ENCODE data around the gene MRGPRE. TPM values are rescaled to one million over a fixed set of nuclear protein-coding genes. Genes with fewer than 3 reads are reported as not detected.

Gene MRGPRE
- total and polyA plus RNA-seq, 4 donors, result 0.23 TPM; not detected in 3

DNA sequence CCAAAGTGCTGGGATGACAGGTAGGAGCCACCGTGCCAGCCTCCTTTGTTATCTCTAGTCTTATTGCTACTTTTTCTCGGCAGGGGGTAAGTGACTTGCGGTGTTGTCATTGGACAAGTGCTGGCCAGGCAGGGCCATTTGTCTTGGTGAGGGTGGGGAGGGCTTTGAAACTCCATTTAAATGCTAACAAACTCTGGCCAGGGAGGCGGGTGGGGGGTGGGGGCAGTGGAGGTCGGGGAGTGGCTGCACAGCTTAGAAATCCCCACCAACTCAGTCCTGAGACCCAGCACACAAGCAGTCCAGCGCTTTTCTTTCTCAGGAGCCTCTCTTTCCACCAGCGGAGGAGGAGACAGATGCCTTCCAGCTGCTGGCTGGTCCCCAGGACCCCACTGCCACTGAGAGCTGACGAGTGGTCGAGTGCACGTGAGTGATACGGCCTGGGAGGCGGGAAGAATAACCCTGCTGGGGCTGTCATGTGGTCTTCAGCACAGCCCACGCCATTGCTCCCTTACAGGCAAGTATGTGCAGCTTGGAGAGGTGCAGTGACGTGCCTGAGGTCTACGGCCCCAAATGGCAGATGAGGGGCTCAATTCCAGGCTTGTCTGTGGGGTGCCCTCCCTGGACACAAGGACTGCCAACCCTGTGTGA, 42.9 kb downstream of the MRGPRE start:
- H3K27ac ChIP-seq (ENCODE audit: low read depth in 1 of 2, low read length in 2 of 2), result no peak overlapping the region
- WGBS, result 51% methylated on average over 15 of the region's 15 CpGs
- H3K36me3 ChIP-seq (ENCODE audit: control insufficient read depth in 4 of 4, insufficient read depth in 3 of 4, low read depth in 1 of 4, low read length in 3 of 4), result no peaks in the 10 kb centered on the region
- H3K9ac ChIP-seq (ENCODE audit: low read depth in 1 of 2, low read length in 2 of 2), result no peak overlapping the region
- no peak for DNase-seq (ENCODE audit: low spot score)
- H3K27me3 ChIP-seq (ENCODE audit: control insufficient read depth in 4 of 4, insufficient read depth in 4 of 4, low read length in 3 of 4), result no peaks in the 10 kb centered on the region
- H3K4me1 ChIP-seq (ENCODE audit: control insufficient read depth in 4 of 4, insufficient read depth in 4 of 4, low read length in 3 of 4), result no peaks in the 10 kb centered on the region
- peaks cover 0 to 2% (median 0%) of the 10 kb centered on the region in 4 donors for H3K9me3 ChIP-seq (ENCODE audit: control insufficient read depth in 4 of 4, low read length in 3 of 4)
- no peak overlapping the region for H3K4me3 ChIP-seq (ENCODE audit: low read depth in 1 of 3, low read length in 3 of 3)
- TF ChIP-seq, protein P1, sequence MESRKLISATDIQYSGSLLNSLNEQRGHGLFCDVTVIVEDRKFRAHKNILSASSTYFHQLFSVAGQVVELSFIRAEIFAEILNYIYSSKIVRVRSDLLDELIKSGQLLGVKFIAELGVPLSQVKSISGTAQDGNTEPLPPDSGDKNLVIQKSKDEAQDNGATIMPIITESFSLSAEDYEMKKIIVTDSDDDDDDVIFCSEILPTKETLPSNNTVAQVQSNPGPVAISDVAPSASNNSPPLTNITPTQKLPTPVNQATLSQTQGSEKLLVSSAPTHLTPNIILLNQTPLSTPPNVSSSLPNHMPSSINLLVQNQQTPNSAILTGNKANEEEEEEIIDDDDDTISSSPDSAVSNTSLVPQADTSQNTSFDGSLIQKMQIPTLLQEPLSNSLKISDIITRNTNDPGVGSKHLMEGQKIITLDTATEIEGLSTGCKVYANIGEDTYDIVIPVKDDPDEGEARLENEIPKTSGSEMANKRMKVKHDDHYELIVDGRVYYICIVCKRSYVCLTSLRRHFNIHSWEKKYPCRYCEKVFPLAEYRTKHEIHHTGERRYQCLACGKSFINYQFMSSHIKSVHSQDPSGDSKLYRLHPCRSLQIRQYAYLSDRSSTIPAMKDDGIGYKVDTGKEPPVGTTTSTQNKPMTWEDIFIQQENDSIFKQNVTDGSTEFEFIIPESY (IDR thresholded peaks at IDR 0.05), result no peak
- no peak for TF ChIP-seq FOXA2 (IDR thresholded peaks at IDR 0.05)
- TF ChIP-seq, protein P2, sequence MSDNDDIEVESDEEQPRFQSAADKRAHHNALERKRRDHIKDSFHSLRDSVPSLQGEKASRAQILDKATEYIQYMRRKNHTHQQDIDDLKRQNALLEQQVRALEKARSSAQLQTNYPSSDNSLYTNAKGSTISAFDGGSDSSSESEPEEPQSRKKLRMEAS (IDR thresholded peaks at IDR 0.05), result no peak
- TF ChIP-seq, protein P3, sequence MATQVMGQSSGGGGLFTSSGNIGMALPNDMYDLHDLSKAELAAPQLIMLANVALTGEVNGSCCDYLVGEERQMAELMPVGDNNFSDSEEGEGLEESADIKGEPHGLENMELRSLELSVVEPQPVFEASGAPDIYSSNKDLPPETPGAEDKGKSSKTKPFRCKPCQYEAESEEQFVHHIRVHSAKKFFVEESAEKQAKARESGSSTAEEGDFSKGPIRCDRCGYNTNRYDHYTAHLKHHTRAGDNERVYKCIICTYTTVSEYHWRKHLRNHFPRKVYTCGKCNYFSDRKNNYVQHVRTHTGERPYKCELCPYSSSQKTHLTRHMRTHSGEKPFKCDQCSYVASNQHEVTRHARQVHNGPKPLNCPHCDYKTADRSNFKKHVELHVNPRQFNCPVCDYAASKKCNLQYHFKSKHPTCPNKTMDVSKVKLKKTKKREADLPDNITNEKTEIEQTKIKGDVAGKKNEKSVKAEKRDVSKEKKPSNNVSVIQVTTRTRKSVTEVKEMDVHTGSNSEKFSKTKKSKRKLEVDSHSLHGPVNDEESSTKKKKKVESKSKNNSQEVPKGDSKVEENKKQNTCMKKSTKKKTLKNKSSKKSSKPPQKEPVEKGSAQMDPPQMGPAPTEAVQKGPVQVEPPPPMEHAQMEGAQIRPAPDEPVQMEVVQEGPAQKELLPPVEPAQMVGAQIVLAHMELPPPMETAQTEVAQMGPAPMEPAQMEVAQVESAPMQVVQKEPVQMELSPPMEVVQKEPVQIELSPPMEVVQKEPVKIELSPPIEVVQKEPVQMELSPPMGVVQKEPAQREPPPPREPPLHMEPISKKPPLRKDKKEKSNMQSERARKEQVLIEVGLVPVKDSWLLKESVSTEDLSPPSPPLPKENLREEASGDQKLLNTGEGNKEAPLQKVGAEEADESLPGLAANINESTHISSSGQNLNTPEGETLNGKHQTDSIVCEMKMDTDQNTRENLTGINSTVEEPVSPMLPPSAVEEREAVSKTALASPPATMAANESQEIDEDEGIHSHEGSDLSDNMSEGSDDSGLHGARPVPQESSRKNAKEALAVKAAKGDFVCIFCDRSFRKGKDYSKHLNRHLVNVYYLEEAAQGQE (IDR thresholded peaks at IDR 0.05), result no peak

DNA sequence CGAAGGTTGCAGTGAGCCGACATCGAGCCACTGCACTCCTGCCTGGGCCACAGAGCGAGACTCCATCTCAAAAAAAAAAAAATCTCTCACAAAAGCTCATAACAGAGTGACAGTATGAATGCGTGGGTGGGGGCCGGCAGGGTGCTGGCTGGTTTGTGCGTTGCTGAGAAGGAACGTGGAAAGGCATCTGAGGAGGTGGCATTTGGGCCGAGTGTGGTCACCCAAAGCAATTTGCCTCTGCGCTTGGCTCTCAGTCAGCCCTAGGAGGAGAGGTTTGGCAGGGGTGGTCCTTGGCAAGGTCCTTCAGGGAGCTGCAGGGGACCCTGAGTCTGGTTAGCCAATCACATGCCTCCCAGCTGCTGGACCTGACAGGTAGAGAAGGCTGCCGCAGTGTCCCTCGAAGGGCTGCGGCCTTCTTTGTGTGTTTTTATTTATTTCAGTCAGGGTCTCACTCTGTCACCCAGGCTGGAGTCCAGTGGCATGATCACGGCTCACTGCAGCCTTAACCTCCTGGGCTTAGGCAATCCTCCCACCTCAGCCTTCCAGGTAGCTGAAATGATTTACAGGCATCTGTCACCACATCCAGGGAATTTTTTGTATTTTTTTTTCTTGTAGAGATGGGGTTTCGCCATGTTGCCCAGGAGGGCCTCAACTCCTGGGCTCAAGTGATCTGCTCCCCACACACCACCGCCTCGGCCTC, 43.6 kb downstream of the MRGPRE start:
- Histone ChIP-seq H3K4me3 (ENCODE audit: low read depth in 1 of 3, low read length in 3 of 3) (no peak overlapping the region), H3K27me3 (ENCODE audit: control insufficient read depth in 4 of 4, insufficient read depth in 4 of 4, low read length in 3 of 4) (no peaks in the 10 kb centered on the region), H3K36me3 (ENCODE audit: control insufficient read depth in 4 of 4, insufficient read depth in 3 of 4, low read depth in 1 of 4, low read length in 3 of 4) (no peaks in the 10 kb centered on the region), H3K9me3 (ENCODE audit: control insufficient read depth in 4 of 4, low read length in 3 of 4) (peaks cover 0 to 2% (median 0%) of the 10 kb centered on the region in 4 donors), H3K27ac (ENCODE audit: low read depth in 1 of 2, low read length in 2 of 2) (no peak overlapping the region), H3K4me1 (ENCODE audit: control insufficient read depth in 4 of 4, insufficient read depth in 4 of 4, low read length in 3 of 4) (no peaks in the 10 kb centered on the region), H3K9ac (ENCODE audit: low read depth in 1 of 2, low read length in 2 of 2) (no peak overlapping the region)
- TF ChIP-seq, protein P1 (IDR thresholded peaks at IDR 0.05), result no peak
- TF ChIP-seq, protein P4, sequence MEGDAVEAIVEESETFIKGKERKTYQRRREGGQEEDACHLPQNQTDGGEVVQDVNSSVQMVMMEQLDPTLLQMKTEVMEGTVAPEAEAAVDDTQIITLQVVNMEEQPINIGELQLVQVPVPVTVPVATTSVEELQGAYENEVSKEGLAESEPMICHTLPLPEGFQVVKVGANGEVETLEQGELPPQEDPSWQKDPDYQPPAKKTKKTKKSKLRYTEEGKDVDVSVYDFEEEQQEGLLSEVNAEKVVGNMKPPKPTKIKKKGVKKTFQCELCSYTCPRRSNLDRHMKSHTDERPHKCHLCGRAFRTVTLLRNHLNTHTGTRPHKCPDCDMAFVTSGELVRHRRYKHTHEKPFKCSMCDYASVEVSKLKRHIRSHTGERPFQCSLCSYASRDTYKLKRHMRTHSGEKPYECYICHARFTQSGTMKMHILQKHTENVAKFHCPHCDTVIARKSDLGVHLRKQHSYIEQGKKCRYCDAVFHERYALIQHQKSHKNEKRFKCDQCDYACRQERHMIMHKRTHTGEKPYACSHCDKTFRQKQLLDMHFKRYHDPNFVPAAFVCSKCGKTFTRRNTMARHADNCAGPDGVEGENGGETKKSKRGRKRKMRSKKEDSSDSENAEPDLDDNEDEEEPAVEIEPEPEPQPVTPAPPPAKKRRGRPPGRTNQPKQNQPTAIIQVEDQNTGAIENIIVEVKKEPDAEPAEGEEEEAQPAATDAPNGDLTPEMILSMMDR (IDR thresholded peaks at IDR 0.05; ENCODE audit: low read depth, low read length, missing input control), result no peak
- TF ChIP-seq FOXA2 (IDR thresholded peaks at IDR 0.05) (no peak), GABPA (IDR thresholded peaks at IDR 0.05 in 1 of 2, conservative IDR thresholded peaks at IDR 0.05 in 1 of 2) (no peak), HNF4A (conservative IDR thresholded peaks at IDR 0.05) (no peak), TAF1 (conservative IDR thresholded peaks at IDR 0.05) (no peak), JUND (IDR thresholded peaks at IDR 0.05) (no peak), RXRA (IDR thresholded peaks at IDR 0.05) (no peak)
- DNase-seq (ENCODE audit: low spot score), result no peak
- WGBS, result 79% methylated on average over 17 of the region's 17 CpGs
